BJ (cell line): Measurements from ENCODE around the gene PARVG. TPM values are rescaled to one million over a fixed set of nuclear protein-coding genes. Genes with fewer than 3 reads are reported as not detected.

ENCODE experiments used
- CTCF ChIA-PET: fragments of 350-600 bp; formaldehyde crosslinking; extraction: SDS; loops from one replicate; lab custom pipeline; 2021; ENCODE audit warnings: antibody characterized with exemption, inconsistent platforms; lab: Yijun Ruan, JAX
- POLR2A ChIA-PET: fragments of 300-600 bp; sonication (Branson Sonifier 250); formaldehyde crosslinking; extraction: SDS; loops from one replicate; lab custom pipeline; 2021; ENCODE audit warnings: antibody characterized with exemption; lab: Charles Lee
- DNase-seq: peaks from one replicate; pipeline ENCODE4 v3.0.0-alpha.2; 2011; ENCODE audit warnings: low read depth
- H3K27me3 ChIP-seq: 2 replicates; pipeline ENCODE4 v1.6.0; 2011; ENCODE audit warnings: low read length; ENCODE audit not compliant: control insufficient read depth, insufficient read depth
- H3K36me3 ChIP-seq: 2 replicates; pipeline ENCODE4 v1.5.1; 2011; ENCODE audit warnings: low read length; ENCODE audit not compliant: control insufficient read depth, insufficient read depth
- H3K4me3 ChIP-seq: 2 replicates; pipeline ENCODE4 v1.5.1; 2011; ENCODE audit warnings: low read depth, mild to moderate bottlenecking, control low read depth, low read length
- polyA plus RNA-seq: library from polyadenylated mRNA; depleted of rRNA; stranded (reverse); fragments of >200 nt; gene quantifications from 2 replicates; pipeline ENCODE4 v1.2.3, GENCODE V29; 2011
- TF ChIP-seq, protein P1 (sequence below): IDR thresholded peaks from 2 replicates; pipeline ENCODE4 v1.5.1; 2011; ENCODE audit warnings: low read depth, mild to moderate bottlenecking, control low read depth, inconsistent platforms, low read length, moderate library complexity; ENCODE audit not compliant: insufficient read depth

PARVG gene
- polyA plus RNA-seq, 1 experiment = not detected

DNA sequence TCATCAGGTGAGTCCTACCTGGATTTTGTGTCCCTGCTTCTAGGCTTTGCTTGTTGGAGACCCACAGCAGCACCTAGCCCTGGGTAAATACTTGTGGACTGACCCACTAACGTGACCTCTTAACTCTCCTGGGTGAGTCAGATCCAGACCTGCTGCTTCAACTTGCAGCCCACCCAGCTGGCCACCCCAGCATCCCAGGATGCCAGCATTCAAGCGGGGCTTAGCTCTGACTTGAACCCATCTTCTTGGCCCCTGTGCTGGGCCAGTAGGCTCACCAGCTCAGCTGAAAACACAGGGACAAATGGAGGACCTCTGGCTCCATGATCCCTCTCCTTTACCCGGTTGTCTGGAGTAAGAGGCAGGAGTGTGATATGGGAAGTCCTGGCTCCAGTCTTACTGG, 33.5 kb downstream of the PARVG start:
- ChIA-PET CTCF (no interaction called here), POLR2A (no interaction called here)
- H3K4me3 ChIP-seq = no peak overlapping the region
- no peaks in the 10 kb centered on the region for H3K36me3 ChIP-seq
- peaks cover 2% of the 10 kb centered on the region for H3K27me3 ChIP-seq
- no peak for DNase-seq
- TF ChIP-seq, protein P1, sequence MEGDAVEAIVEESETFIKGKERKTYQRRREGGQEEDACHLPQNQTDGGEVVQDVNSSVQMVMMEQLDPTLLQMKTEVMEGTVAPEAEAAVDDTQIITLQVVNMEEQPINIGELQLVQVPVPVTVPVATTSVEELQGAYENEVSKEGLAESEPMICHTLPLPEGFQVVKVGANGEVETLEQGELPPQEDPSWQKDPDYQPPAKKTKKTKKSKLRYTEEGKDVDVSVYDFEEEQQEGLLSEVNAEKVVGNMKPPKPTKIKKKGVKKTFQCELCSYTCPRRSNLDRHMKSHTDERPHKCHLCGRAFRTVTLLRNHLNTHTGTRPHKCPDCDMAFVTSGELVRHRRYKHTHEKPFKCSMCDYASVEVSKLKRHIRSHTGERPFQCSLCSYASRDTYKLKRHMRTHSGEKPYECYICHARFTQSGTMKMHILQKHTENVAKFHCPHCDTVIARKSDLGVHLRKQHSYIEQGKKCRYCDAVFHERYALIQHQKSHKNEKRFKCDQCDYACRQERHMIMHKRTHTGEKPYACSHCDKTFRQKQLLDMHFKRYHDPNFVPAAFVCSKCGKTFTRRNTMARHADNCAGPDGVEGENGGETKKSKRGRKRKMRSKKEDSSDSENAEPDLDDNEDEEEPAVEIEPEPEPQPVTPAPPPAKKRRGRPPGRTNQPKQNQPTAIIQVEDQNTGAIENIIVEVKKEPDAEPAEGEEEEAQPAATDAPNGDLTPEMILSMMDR = no peak

DNA sequence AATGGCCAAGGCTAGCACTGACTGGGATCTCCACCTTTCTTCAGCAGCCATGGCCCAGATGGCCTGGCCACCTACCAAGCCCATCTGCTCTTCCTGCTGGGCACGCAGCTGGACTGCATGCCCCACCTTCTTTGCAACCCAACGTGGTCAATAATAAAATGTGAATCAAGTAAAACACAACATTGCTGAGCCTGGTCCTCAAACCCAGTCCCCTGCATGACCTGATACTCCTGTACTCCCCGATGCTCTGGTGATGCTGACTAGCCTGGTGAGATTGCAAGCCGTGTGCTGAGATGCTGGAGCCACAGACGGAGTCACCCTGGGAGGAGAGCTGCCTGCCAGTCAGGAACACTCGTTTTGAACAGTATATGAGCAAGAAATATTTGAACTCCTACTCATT, 34.0 kb downstream of the PARVG start:
- Histone ChIP-seq H3K27me3 (peaks cover 2% of the 10 kb centered on the region), H3K4me3 (no peak overlapping the region), H3K36me3 (no peaks in the 10 kb centered on the region)
- ChIA-PET POLR2A (no interaction called here), CTCF (no interaction called here)
- no peak for DNase-seq
- TF ChIP-seq, protein P1 = no peak

DNA sequence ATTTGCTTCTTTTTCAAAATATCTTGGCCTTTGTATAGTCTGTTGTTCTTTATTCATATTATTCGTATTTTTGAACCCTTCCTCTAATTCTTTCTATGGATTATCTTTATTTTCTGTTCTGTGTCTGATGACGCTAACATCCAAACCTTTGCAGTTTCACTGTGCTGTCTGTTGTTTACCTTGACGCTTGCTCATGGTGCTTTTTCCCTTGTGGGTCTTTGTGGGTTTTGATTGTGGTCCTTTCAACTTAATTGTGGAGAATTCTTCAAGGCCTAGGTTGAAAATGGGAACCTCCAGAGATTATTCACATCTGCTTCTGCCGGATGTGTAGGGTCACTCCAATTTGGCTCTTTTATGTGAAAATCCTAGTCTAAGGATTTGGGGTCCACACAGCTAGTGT, 34.6 kb downstream of the PARVG start:
- no peak for DNase-seq
- Histone ChIP-seq H3K36me3 (no peaks in the 10 kb centered on the region), H3K4me3 (no peak overlapping the region), H3K27me3 (peaks cover 2% of the 10 kb centered on the region)
- CTCF ChIA-PET = interaction anchor here (0.8 kb wide), 1 partner anchor 8 kb away, joined by 3 read pairs; no protein-coding TSS in a partner anchor
- POLR2A ChIA-PET = no interaction called here
- TF ChIP-seq, protein P1 = no peak

DNA sequence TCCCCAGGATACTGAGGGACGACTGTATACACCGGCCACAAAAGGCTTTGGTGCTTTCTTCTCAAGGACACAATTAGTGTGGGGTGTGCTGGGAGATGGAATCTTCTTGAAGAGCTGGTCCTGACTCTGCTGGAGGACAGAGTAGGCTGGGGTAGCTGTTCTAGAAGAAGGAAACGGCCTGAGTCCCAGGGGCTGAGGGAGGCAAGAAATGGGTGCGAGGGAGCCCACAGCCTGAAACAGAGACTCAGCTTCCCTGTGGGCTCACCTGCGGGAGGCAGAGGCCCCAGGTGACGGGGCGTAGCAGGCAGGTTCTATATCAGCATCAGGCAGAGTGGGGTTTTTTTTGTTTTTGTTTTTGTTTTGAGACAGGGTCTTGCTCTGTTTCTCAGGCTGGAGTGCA, 36.6 kb downstream of the PARVG start:
- TF ChIP-seq, protein P1 = no peak
- CTCF ChIA-PET = no interaction called here
- no peak overlapping the region for H3K4me3 ChIP-seq
- DNase-seq = no peak
- no peaks in the 10 kb centered on the region for H3K36me3 ChIP-seq
- no peaks in the 10 kb centered on the region; the same call in 1 of the 2 replicates for H3K27me3 ChIP-seq
- POLR2A ChIA-PET = no interaction called here

DNA sequence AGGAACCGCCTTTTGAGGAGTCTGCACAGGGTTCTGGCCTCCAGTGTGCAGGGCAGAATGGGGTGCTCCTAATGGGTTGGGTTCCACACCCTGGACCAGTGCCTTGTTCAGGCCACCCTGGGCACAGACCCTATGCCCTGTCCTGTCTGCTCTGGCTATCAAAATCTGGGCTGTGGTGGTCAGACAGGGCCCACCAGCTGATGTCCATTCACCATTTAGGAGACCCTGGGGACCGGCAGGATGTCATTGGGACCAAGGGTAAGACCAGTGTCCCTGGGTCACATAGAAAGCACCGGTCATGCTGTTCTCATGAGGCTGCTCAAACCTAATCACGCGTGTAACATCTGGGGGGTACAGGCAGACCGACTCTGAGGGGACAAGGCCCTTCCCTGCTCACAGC, 37.3 kb downstream of the PARVG start:
- POLR2A ChIA-PET = no interaction called here
- Histone ChIP-seq H3K4me3 (no peak overlapping the region), H3K36me3 (no peaks in the 10 kb centered on the region), H3K27me3 (no peaks in the 10 kb centered on the region; the same call in 1 of the 2 replicates)
- DNase-seq = no peak
- TF ChIP-seq, protein P1 = no peak
- CTCF ChIA-PET = no interaction called here
